NT2/D1 (cell line): ENCODE data around the gene CIROP.

ENCODE experiments used
- DNase-seq: peaks from one replicate; pipeline ENCODE4 v3.0.0-alpha.2; 2011; ENCODE audit warnings: low read depth, low spot score
- H3K27me3 ChIP-seq: 2 replicates; pipeline ENCODE4 v1.6.0; 2011; ENCODE audit warnings: mild to moderate bottlenecking; ENCODE audit not compliant: insufficient read length, insufficient read depth
- H3K36me3 ChIP-seq: 2 replicates; pipeline ENCODE4 v1.6.1; 2011; ENCODE audit warnings: mild to moderate bottlenecking, low read length, mixed read lengths; ENCODE audit not compliant: insufficient read depth, insufficient read length
- H3K4me1 ChIP-seq: 2 replicates; pipeline ENCODE4 v1.5.1; 2011; ENCODE audit not compliant: insufficient read depth, insufficient read length
- H3K4me3 ChIP-seq: 2 replicates; pipeline ENCODE4 v1.5.1; 2011; ENCODE audit warnings: low read depth; ENCODE audit not compliant: insufficient read length
- H3K9ac ChIP-seq: 2 replicates; pipeline ENCODE4 v1.6.0; 2011; ENCODE audit warnings: low read depth; ENCODE audit not compliant: insufficient read length
- H3K9me3 ChIP-seq: 2 replicates; pipeline ENCODE4 v1.5.1; 2011; ENCODE audit warnings: mild to moderate bottlenecking, low read length; ENCODE audit not compliant: insufficient read depth
- SUZ12 ChIP-seq: IDR thresholded peaks from 2 replicates; pipeline ENCODE4 v1.6.1; 2011; ENCODE audit not compliant: insufficient read length, insufficient read depth; ENCODE audit errors: extremely low read depth
- YY1 ChIP-seq: IDR thresholded peaks from 2 replicates; pipeline ENCODE4 v1.6.1; 2011; ENCODE audit not compliant: insufficient read length, insufficient read depth
- ZNF274 ChIP-seq: IDR thresholded peaks from 2 replicates; pipeline ENCODE4 v1.6.1; 2011; ENCODE audit warnings: mild to moderate bottlenecking, low read depth, low read length

CIROP gene

DNA sequence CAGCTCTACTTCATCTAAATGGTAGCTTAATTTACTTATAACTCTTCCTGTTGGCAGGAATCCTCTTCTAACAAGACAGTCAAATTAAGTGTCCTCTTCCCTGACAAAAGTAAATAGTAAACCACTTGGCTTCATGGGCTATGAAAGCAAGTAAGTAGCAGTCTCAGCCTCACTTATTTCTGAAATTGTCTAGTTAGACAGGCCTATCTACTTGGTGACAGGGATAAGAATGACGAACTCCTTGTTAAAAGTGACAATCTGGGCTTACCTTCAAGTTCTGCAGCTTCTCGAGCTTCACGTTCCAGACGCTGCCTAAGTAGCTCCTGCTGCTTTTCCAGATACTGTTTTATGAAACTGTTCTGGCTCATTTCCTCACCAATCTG lies 14.5 kb downstream of the CIROP start:
- TF ChIP-seq SUZ12 (no peak), YY1 (no peak), ZNF274 (no peak)
- H3K9ac ChIP-seq: no peak overlapping the region
- H3K27me3 ChIP-seq: no peaks in the 10 kb centered on the region
- H3K4me3 ChIP-seq: no peak overlapping the region
- H3K36me3 ChIP-seq: peaks cover 69% of the 10 kb centered on the region
- H3K4me1 ChIP-seq: no peaks in the 10 kb centered on the region
- H3K9me3 ChIP-seq: no peaks in the 10 kb centered on the region
- DNase-seq: no peak

DNA sequence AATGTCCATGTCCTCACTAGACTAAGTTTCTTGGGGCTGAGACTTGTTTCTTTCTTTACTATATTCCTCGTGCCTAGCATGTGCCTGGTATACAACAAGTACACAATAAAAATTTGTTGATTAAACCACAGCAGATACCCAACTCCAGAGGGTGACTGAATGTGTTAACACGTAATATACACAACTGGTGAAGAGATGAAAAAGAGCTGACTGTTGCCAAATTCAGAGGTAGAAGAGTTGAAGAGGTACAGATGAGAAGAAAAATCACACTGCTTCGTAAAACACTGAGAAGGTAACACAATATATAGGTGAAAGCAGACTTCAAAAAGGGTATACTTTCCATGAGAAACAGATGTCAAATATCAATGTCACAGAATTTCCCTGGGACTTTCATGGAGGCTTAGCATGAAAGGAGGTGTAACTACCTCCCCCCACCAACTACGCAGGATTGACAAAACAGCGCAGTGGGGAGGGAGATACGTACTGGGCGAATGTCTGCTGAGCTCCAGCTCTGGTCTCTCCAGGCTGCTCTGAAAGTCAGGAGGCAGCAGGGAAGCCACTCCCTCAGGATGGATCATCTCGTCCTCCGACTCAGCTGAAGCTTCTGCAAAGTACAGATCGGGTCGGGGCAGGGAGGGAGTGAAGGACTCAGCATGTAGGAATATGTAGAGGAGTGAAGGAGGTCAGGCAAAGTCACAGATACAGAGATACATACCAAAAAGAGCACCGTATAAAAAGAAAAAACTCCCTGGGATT lies 15.1 kb downstream of the CIROP start:
- Histone ChIP-seq H3K9ac (no peak overlapping the region), H3K9me3 (no peaks in the 10 kb centered on the region), H3K4me1 (no peaks in the 10 kb centered on the region), H3K36me3 (peaks cover 74% of the 10 kb centered on the region), H3K4me3 (no peak overlapping the region), H3K27me3 (no peaks in the 10 kb centered on the region)
- TF ChIP-seq ZNF274 (no peak), YY1 (no peak), SUZ12 (no peak)
- DNase-seq: no peak

DNA sequence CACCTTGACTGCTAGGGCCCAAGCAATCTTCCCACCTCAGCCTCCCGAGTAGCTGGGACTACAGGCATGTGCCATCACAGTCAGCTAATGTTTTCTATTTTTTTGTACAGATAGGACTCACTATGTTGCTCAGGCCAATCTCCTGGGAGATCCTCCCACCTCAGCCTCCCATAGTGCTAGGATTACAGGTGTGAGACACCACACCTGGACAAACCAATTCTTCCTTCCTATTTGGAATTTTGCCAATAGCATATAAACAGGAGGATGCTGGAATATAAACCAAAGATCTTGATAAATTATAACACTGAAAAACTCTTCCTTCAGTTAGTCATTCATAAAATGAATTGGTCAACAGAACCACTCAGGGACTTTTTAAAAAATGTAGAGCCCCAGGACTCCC lies 18.2 kb downstream of the CIROP start:
- Histone ChIP-seq H3K4me1 (no peaks in the 10 kb centered on the region), H3K9ac (no peak overlapping the region), H3K9me3 (no peaks in the 10 kb centered on the region), H3K27me3 (no peaks in the 10 kb centered on the region), H3K36me3 (peaks cover 73% of the 10 kb centered on the region), H3K4me3 (no peak overlapping the region)
- DNase-seq: no peak
- no peak for TF ChIP-seq YY1
- no peak for TF ChIP-seq ZNF274

- H3K4me1 ChIP-seq: no peaks in the 10 kb centered on the region
- H3K36me3 ChIP-seq: peaks cover 76% of the 10 kb centered on the region
- no peak for DNase-seq
- no peak overlapping the region for H3K9ac ChIP-seq
- no peaks in the 10 kb centered on the region for H3K9me3 ChIP-seq
- TF ChIP-seq ZNF274 (no peak), SUZ12 (no peak), YY1 (no peak)
- H3K4me3 ChIP-seq: no peak overlapping the region
- H3K27me3 ChIP-seq: no peaks in the 10 kb centered on the region
These were observed 19.3 kb downstream of the CIROP start for GRCh38 chr14:23085458-23085857.

- DNase-seq: no peak
- H3K4me3 ChIP-seq: no peak overlapping the region
- peaks cover 81% of the 10 kb centered on the region for H3K36me3 ChIP-seq
- no peaks in the 10 kb centered on the region for H3K27me3 ChIP-seq
- H3K9me3 ChIP-seq: no peaks in the 10 kb centered on the region
- H3K9ac ChIP-seq: no peak overlapping the region
- TF ChIP-seq SUZ12 (no peak), YY1 (no peak), ZNF274 (no peak)
- H3K4me1 ChIP-seq: no peaks in the 10 kb centered on the region
These were observed 24.3 kb downstream of the CIROP start for GRCh38 chr14:23080474-23080873.

- peaks cover 80% of the 10 kb centered on the region for H3K36me3 ChIP-seq
These were observed 25.1 kb downstream of the CIROP start for GRCh38 chr14:23079716-23080115.

DNA sequence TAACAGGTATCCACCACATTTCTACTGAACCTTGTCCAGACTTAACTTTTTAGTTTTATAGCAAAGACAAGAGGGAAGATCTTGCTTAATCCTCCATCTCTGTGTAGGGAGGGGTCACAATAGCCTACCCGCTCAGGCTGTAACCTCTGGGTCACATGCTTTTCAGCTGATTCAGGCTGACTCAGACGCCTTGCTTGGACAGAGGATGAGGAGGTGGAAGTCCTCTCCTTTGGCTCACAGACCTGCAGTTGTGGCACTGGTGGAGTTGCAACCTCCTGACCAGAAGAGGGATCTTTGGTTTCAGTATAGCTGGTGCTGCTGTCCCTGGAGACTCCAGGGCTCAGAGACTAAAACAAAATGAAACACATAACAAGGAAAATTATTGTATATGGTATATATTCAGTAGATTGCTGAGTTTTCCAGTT lies 26.1 kb downstream of the CIROP start:
- no peak overlapping the region for H3K9ac ChIP-seq
- H3K9me3 ChIP-seq: no peaks in the 10 kb centered on the region
- TF ChIP-seq YY1 (no peak), SUZ12 (no peak), ZNF274 (no peak)
- no peak for DNase-seq
- no peak overlapping the region for H3K4me3 ChIP-seq
- no peaks in the 10 kb centered on the region for H3K27me3 ChIP-seq
- no peaks in the 10 kb centered on the region for H3K4me1 ChIP-seq
- peaks cover 89% of the 10 kb centered on the region for H3K36me3 ChIP-seq

More at GRCh38 chr14:23079716-23080115, 25.1 kb downstream of the CIROP start:
- Histone ChIP-seq H3K9ac (no peak overlapping the region), H3K4me3 (no peak overlapping the region), H3K9me3 (no peaks in the 10 kb centered on the region), H3K27me3 (no peaks in the 10 kb centered on the region), H3K4me1 (no peaks in the 10 kb centered on the region)
- no peak for DNase-seq
- no peak for TF ChIP-seq SUZ12
- no peak for TF ChIP-seq ZNF274
- TF ChIP-seq YY1: no peak
